LNCAP (cell line): ENCODE results near the gene ATP10B.

Source experiments
- CTCF ChIP-seq: fragments of 450-650 bp; IDR thresholded peaks from 2 replicates; pipeline ENCODE4 v1.5.1; 2017; ENCODE audit warnings: mild to moderate bottlenecking

Gene ATP10B

GRCh38 chr5:160646033-160646432 lies 206.0 kb downstream of the ATP10B start:
- no peak for TF ChIP-seq CTCF

- TF ChIP-seq CTCF: no peak
Observed at GRCh38 chr5:160643616-160644240, 208.3 kb downstream of the ATP10B start.

- no peak for TF ChIP-seq CTCF
Observed at GRCh38 chr5:160641405-160641804, 210.6 kb downstream of the ATP10B start.

GRCh38 chr5:160640406-160640805 lies 211.6 kb downstream of the ATP10B start:
- TF ChIP-seq CTCF: no peak

GRCh38 chr5:160638161-160638742 lies 213.8 kb downstream of the ATP10B start:
- TF ChIP-seq CTCF: no peak

- TF ChIP-seq CTCF: no peak
Observed at GRCh38 chr5:160637357-160638090, 214.5 kb downstream of the ATP10B start.

GRCh38 chr5:160635663-160636062 lies 216.3 kb downstream of the ATP10B start:
- no peak for TF ChIP-seq CTCF
